Ishikawa (cell line): ENCODE data around the gene FAF2.

ENCODE experiments used
- CEBPB ChIP-seq: IDR thresholded peaks from 2 replicates; pipeline ENCODE4 v1.6.1; 2012
- CREB1 ChIP-seq: IDR thresholded peaks from 2 replicates; pipeline ENCODE4 v1.6.1; 2012; ENCODE audit warnings: low read depth
- EGR1 ChIP-seq: IDR thresholded peaks from 2 replicates; pipeline ENCODE4 v1.6.1; 2012
- EP300 ChIP-seq: IDR thresholded peaks from 2 replicates; pipeline ENCODE4 v1.6.1; 2012; ENCODE audit warnings: borderline replicate concordance
- FOXM1 ChIP-seq: IDR thresholded peaks from 2 replicates; pipeline ENCODE4 v1.6.1; 2012; ENCODE audit warnings: low read depth, borderline replicate concordance
- MAX ChIP-seq: IDR thresholded peaks from 2 replicates; pipeline ENCODE4 v1.6.1; 2012
- NFIC ChIP-seq: IDR thresholded peaks from 2 replicates; pipeline ENCODE4 v1.6.1; 2012
- RAD21 ChIP-seq: IDR thresholded peaks from 2 replicates; pipeline ENCODE4 v1.6.1; 2012; ENCODE audit warnings: low read depth
- REST ChIP-seq: IDR thresholded peaks from 2 replicates; pipeline ENCODE4 v1.6.1; 2012; ENCODE audit warnings: low read depth, mild to moderate bottlenecking
- TAF1 ChIP-seq: IDR thresholded peaks from 2 replicates; pipeline ENCODE4 v1.6.1; 2012; ENCODE audit warnings: low read depth, mild to moderate bottlenecking
- TCF12 ChIP-seq: IDR thresholded peaks from 2 replicates; pipeline ENCODE4 v1.6.1; 2012; ENCODE audit warnings: low read depth
- TEAD4 ChIP-seq: IDR thresholded peaks from 2 replicates; pipeline ENCODE4 v1.6.1; 2012
- USF1 ChIP-seq: IDR thresholded peaks from 2 replicates; pipeline ENCODE4 v1.6.1; 2012
- YY1 ChIP-seq: IDR thresholded peaks from 2 replicates; pipeline ENCODE4 v1.6.1; 2012; ENCODE audit warnings: low read depth
- ZBTB7A ChIP-seq: IDR thresholded peaks from 2 replicates; pipeline ENCODE4 v1.6.1; 2012; ENCODE audit warnings: low read depth

FAF2 gene

GRCh38 chr5:176525677-176526076 is 77.5 kb downstream of the FAF2 start:
- TF ChIP-seq TCF12 (no peak), FOXM1 (no peak), ZBTB7A (no peak), TEAD4 (no peak), MAX (no peak), NFIC (no peak), EGR1 (no peak), USF1 (no peak), CEBPB (no peak), REST (no peak), CREB1 (no peak), YY1 (no peak), EP300 (no peak), RAD21 (no peak), TAF1 (no peak)

GRCh38 chr5:176526462-176526861 is 78.3 kb downstream of the FAF2 start:
- TF ChIP-seq REST (no peak), FOXM1 (no peak), MAX (no peak), NFIC (no peak), CREB1 (no peak), USF1 (no peak), EGR1 (no peak), CEBPB (no peak), TCF12 (no peak), TAF1 (no peak), TEAD4 (no peak), ZBTB7A (no peak), RAD21 (no peak), YY1 (no peak), EP300 (no peak)

- TF ChIP-seq FOXM1 (no peak), TEAD4 (no peak), CREB1 (no peak), CEBPB (no peak), ZBTB7A (no peak), EP300 (no peak), REST (no peak), TCF12 (no peak), NFIC (no peak), USF1 (no peak), YY1 (no peak), TAF1 (no peak), MAX (no peak), EGR1 (no peak), RAD21 (no peak)
Measured at GRCh38 chr5:176527246-176528222, 79.3 kb downstream of the FAF2 start.
